A549 (cell line): ENCODE data around the gene TMC6.

ENCODE experiments used
- EP300 ChIP-seq, 2 experiments: fragments of >200 bp; sonication (Bioruptor Twin); formaldehyde crosslinking; IDR thresholded peaks; 2 replicates in 1 of 2; 3 replicates in 1 of 2; pipeline ENCODE4 v1.6.1; 2016 to 2017
- MAFK ChIP-seq: fragments of 450-650 bp; IDR thresholded peaks from 2 replicates; pipeline ENCODE4 v1.6.1; 2014; ENCODE audit not compliant: partially characterized antibody
- MYC ChIP-seq: IDR thresholded peaks from 2 replicates; pipeline ENCODE4 v1.6.1; 2012; ENCODE audit warnings: mild to moderate bottlenecking, inconsistent platforms, low read length, improper control_type of control experiment, borderline replicate concordance
- POLR2A ChIP-seq: IDR thresholded peaks from 2 replicates; pipeline ENCODE4 v1.6.1; 2012; ENCODE audit warnings: mild to moderate bottlenecking, low read length
- RAD21 ChIP-seq, 2 experiments: fragments of >200 bp in 1 of 2; sonication (Bioruptor Twin) in 1 of 2; formaldehyde crosslinking in 1 of 2; IDR thresholded peaks in 1 of 2; conservative IDR thresholded peaks in 1 of 2; 2 replicates in 1 of 2; 3 replicates in 1 of 2; pipeline ENCODE4 v1.6.1; 2012 to 2018; ENCODE audit warnings: inconsistent platforms in 1 of 2
- SREBF2 ChIP-seq: fragments of 450-650 bp; IDR thresholded peaks from 2 replicates; pipeline ENCODE4 v1.6.1; 2014; ENCODE audit warnings: mild to moderate bottlenecking, moderate library complexity
- TF ChIP-seq, protein P1 (sequence below): IDR thresholded peaks from 2 replicates; pipeline ENCODE4 v1.6.1; 2012
- TF ChIP-seq, protein P2 (sequence below): fragments of >200 bp; sonication (Bioruptor Twin); formaldehyde crosslinking; IDR thresholded peaks from 3 replicates; pipeline ENCODE4 v1.5.1; 2016

DNA sequence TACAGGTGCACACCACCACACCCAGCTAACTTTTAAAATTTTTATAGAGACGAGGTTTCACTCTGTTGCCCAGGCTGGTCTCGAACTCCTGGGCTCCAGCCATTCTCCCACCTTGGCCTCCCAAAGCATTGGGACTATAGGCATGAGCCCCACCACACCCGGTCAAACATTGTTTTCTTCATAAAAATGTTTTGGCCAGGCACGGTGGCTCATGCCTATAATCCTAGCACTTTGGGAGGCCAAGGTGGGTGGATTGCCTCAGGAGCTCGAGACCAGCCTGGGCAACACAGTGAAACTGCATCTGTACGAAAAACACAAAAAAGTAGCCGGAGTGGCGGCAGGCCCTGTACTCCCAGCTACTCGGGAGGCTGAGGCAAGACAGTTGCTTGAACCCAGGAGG, 12.1 kb downstream of the TMC6 start:
- TF ChIP-seq, protein P1, sequence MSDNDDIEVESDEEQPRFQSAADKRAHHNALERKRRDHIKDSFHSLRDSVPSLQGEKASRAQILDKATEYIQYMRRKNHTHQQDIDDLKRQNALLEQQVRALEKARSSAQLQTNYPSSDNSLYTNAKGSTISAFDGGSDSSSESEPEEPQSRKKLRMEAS = no peak
- TF ChIP-seq POLR2A (no peak), SREBF2 (no peak), MYC (no peak), EP300 (IDR thresholded peaks at IDR 0.05) (no peak), RAD21 (conservative IDR thresholded peaks at IDR 0.05 in 1 of 2, IDR thresholded peaks at IDR 0.05 in 1 of 2) (no peak), MAFK (no peak)
- TF ChIP-seq, protein P2, sequence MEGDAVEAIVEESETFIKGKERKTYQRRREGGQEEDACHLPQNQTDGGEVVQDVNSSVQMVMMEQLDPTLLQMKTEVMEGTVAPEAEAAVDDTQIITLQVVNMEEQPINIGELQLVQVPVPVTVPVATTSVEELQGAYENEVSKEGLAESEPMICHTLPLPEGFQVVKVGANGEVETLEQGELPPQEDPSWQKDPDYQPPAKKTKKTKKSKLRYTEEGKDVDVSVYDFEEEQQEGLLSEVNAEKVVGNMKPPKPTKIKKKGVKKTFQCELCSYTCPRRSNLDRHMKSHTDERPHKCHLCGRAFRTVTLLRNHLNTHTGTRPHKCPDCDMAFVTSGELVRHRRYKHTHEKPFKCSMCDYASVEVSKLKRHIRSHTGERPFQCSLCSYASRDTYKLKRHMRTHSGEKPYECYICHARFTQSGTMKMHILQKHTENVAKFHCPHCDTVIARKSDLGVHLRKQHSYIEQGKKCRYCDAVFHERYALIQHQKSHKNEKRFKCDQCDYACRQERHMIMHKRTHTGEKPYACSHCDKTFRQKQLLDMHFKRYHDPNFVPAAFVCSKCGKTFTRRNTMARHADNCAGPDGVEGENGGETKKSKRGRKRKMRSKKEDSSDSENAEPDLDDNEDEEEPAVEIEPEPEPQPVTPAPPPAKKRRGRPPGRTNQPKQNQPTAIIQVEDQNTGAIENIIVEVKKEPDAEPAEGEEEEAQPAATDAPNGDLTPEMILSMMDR = no peak
